PFSK-1 (cell line): ENCODE measurements around the gene UCK1.

Experiments
- POLR2AphosphoS5 ChIP-seq: IDR thresholded peaks from 2 replicates; pipeline ENCODE4 v1.6.1; 2012; ENCODE audit warnings: low read depth, mild to moderate bottlenecking, control low read depth, low read length, moderate library complexity
- SIN3A ChIP-seq: IDR thresholded peaks from 2 replicates; pipeline ENCODE4 v1.6.1; 2012; ENCODE audit warnings: mild to moderate bottlenecking, low read length, moderate library complexity, borderline replicate concordance; ENCODE audit not compliant: insufficient read depth
- TAF1 ChIP-seq: IDR thresholded peaks from 2 replicates; pipeline ENCODE4 v1.6.1; 2012; ENCODE audit warnings: low read length, control low read depth, borderline replicate concordance; ENCODE audit not compliant: insufficient read depth
- TF ChIP-seq, protein P1 (sequence below), 2 experiments: IDR thresholded peaks; 2 replicates each; pipeline versions ENCODE4 v1.6.1 to v1.8.0; 2011 to 2012; ENCODE audit warnings: low read depth in 2 of 2, low read length in 2 of 2, control low read depth in 1 of 2, inconsistent platforms in 1 of 2, mild to moderate bottlenecking in 1 of 2, moderate library complexity in 1 of 2; ENCODE audit not compliant: insufficient read depth in 1 of 2

DNA sequence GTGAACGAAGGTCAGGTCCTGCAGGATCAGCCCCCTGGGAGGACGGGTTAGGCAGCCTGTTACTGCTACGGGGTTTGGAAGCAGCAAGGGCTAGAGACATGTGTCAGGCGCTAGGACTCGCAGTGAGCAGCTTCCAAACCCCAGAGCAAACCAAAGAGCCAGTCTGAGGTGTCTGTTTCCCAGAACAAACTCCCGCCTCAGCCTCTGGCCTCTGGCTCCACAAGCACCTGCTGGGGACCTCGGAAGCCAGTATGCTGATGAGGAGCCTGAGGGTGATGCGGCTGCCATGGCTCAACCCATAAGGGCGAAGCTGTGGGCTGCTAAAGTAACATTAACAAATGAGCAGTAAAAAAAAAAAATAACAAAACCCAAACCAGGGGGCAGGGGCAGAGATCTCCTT, 49.3 kb upstream of the UCK1 start:
- TF ChIP-seq TAF1 (no peak), POLR2AphosphoS5 (no peak), SIN3A (no peak)
- TF ChIP-seq, protein P1, sequence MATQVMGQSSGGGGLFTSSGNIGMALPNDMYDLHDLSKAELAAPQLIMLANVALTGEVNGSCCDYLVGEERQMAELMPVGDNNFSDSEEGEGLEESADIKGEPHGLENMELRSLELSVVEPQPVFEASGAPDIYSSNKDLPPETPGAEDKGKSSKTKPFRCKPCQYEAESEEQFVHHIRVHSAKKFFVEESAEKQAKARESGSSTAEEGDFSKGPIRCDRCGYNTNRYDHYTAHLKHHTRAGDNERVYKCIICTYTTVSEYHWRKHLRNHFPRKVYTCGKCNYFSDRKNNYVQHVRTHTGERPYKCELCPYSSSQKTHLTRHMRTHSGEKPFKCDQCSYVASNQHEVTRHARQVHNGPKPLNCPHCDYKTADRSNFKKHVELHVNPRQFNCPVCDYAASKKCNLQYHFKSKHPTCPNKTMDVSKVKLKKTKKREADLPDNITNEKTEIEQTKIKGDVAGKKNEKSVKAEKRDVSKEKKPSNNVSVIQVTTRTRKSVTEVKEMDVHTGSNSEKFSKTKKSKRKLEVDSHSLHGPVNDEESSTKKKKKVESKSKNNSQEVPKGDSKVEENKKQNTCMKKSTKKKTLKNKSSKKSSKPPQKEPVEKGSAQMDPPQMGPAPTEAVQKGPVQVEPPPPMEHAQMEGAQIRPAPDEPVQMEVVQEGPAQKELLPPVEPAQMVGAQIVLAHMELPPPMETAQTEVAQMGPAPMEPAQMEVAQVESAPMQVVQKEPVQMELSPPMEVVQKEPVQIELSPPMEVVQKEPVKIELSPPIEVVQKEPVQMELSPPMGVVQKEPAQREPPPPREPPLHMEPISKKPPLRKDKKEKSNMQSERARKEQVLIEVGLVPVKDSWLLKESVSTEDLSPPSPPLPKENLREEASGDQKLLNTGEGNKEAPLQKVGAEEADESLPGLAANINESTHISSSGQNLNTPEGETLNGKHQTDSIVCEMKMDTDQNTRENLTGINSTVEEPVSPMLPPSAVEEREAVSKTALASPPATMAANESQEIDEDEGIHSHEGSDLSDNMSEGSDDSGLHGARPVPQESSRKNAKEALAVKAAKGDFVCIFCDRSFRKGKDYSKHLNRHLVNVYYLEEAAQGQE (IDR thresholded peaks at IDR 0.05; ENCODE audit: insufficient read depth in 1 of 2, low read depth in 2 of 2, low read length in 2 of 2): no peak
